Measurements from ENCODE around the gene KIAA0319L. TPM values are rescaled to one million over a fixed set of nuclear protein-coding genes. Genes with fewer than 3 reads are reported as not detected.

The KIAA0319L gene
- total RNA-seq, 2 donors from 2014 or later: 53.2 to 66.0 TPM

DNA sequence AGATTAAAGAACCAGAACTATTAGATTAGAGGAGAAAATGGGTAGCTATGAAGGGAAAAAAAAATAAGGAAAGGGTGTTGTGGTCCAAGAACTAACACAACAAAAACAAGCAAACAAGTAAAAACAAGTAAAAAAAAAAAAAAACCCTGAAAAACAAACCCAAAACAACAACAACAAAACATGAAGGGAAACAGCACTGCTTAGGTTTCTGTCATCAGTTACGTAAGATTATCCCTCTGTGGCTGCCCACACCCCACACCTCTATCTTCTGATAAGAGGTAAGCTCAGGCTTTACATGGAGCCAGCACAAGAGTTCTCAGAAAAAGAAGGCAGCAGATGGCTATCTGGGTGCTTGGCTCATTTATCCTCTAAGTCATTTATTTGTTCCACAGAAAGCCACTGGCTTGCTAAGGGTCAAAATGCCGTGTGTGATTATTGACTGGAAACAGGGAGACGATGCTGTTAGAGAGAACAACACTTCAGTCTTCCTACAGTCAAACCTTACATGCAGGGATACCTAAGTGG lies 57.5 kb downstream of the KIAA0319L start:
- H3K4me1 ChIP-seq: no peaks in the 10 kb centered on the region
- no peak for DNase-seq
- no peaks in the 10 kb centered on the region for H3K9me3 ChIP-seq
- H3K36me3 ChIP-seq: no peaks in the 10 kb centered on the region
- TF ChIP-seq, protein P1, sequence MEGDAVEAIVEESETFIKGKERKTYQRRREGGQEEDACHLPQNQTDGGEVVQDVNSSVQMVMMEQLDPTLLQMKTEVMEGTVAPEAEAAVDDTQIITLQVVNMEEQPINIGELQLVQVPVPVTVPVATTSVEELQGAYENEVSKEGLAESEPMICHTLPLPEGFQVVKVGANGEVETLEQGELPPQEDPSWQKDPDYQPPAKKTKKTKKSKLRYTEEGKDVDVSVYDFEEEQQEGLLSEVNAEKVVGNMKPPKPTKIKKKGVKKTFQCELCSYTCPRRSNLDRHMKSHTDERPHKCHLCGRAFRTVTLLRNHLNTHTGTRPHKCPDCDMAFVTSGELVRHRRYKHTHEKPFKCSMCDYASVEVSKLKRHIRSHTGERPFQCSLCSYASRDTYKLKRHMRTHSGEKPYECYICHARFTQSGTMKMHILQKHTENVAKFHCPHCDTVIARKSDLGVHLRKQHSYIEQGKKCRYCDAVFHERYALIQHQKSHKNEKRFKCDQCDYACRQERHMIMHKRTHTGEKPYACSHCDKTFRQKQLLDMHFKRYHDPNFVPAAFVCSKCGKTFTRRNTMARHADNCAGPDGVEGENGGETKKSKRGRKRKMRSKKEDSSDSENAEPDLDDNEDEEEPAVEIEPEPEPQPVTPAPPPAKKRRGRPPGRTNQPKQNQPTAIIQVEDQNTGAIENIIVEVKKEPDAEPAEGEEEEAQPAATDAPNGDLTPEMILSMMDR (IDR thresholded peaks at IDR 0.05): no peak
- intact Hi-C loops (cut with DNase I): no loop called here
- H3K4me3 ChIP-seq: no peak overlapping the region
- no peak overlapping the region for H3K27ac ChIP-seq
- no peak overlapping the region for H3K9ac ChIP-seq (ENCODE audit: low read depth in 2 of 2, low read length in 2 of 2)
- no peaks in the 10 kb centered on the region for H3K27me3 ChIP-seq

DNA sequence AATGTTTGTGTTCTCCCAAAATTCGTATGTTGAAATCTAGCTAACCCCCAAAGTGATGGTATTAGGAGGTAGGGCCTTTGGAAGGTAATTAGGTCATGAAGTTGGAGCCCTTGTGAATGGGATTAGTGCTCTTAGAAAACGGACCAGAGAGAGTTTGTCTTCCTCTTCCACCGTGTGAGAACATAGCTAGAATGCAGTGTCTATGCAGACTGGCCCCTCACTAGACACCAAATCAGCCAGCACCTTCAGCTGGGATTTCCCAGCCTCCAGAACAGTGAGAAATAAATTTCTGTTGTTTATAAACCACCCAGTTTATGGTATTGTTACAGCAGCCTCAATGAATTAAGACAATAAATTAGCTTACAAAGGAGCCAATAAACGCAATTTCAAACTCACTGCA lies 58.0 kb downstream of the KIAA0319L start:
- no peak overlapping the region for H3K4me3 ChIP-seq
- TF ChIP-seq, protein P1 (IDR thresholded peaks at IDR 0.05): no peak
- no peaks in the 10 kb centered on the region for H3K9me3 ChIP-seq
- no peak overlapping the region for H3K9ac ChIP-seq (ENCODE audit: low read depth in 2 of 2, low read length in 2 of 2)
- H3K27me3 ChIP-seq: no peaks in the 10 kb centered on the region
- no peak overlapping the region for H3K27ac ChIP-seq
- no peaks in the 10 kb centered on the region for H3K4me1 ChIP-seq
- no peak for DNase-seq
- H3K36me3 ChIP-seq: no peaks in the 10 kb centered on the region
- intact Hi-C loops (cut with DNase I): no loop called here

DNA sequence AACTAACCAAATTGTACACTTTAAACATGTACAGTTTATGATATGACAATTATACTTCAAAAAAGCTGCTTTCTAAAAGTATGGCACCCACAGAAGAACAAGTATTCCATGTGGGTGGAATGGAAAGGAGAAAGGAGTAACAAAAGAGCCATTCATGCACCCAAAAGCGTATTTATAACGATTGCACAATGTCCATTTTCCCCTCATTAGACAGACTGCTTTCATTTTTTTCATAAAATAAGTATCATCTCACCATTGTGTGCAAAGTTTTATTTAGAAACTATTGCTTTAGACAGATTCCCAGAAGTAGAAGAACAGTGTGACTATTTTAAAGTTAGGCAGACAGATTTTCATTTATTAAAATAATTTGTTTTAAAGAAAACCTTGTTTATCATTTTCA lies 59.6 kb downstream of the KIAA0319L start:
- H3K36me3 ChIP-seq: no peaks in the 10 kb centered on the region
- no peaks in the 10 kb centered on the region for H3K4me1 ChIP-seq
- no peaks in the 10 kb centered on the region for H3K27me3 ChIP-seq
- intact Hi-C loops (cut with DNase I): no loop called here
- DNase-seq: no peak
- TF ChIP-seq, protein P1 (IDR thresholded peaks at IDR 0.05): no peak
- no peak overlapping the region for H3K9ac ChIP-seq (ENCODE audit: low read depth in 2 of 2, low read length in 2 of 2)
- H3K4me3 ChIP-seq: no peak overlapping the region
- H3K27ac ChIP-seq: no peak overlapping the region
- no peaks in the 10 kb centered on the region for H3K9me3 ChIP-seq

DNA sequence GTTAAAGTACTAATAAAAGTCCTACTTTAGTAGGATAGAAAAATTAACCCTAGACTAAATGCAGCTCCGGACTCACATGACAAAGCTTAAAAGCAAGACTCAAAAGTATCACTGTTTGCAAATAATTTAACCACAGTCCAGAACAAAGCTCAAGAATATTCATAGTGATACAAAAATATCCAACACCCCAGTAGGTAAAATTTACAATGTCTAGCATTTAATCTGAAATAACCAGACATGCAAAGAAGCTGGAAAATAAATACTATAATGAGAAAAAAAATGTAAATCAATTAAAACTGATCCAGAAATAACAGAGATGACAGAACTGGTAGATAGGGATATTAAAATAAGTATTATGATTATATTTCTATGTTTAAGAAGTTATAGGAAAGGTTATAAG lies 67.0 kb downstream of the KIAA0319L start:
- Histone ChIP-seq H3K27me3 (no peaks in the 10 kb centered on the region), H3K27ac (no peak overlapping the region), H3K4me3 (no peak overlapping the region), H3K9me3 (no peaks in the 10 kb centered on the region), H3K9ac (ENCODE audit: low read depth in 2 of 2, low read length in 2 of 2) (no peak overlapping the region), H3K36me3 (no peaks in the 10 kb centered on the region), H3K4me1 (no peaks in the 10 kb centered on the region)
- intact Hi-C loops (cut with DNase I): no loop called here
- no peak for DNase-seq
- TF ChIP-seq, protein P1 (IDR thresholded peaks at IDR 0.05): no peak

DNA sequence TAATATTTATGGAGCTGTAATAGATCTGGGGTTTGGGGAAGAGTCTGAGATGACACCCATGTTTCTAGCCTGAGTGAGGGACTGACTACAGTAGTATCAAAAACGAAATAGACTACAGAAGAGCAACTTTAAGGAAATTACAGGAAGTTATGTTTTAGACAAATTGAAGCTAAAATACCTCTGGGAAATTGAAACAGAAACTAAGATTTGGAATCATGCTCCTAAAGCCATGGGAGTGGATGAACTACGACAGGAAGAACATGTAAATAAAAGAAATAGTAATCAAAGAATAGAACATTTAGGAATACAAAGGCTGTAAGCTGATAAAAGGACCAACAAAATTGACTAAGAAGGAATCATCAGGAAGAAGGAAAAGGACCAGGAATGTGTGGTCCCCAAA lies 68.9 kb downstream of the KIAA0319L start:
- no peak for DNase-seq
- Histone ChIP-seq H3K27ac (no peak overlapping the region), H3K4me3 (no peak overlapping the region)

More for the DNA sequence above, 68.9 kb downstream of the KIAA0319L start:
- Histone ChIP-seq H3K4me1 (no peaks in the 10 kb centered on the region), H3K27me3 (no peaks in the 10 kb centered on the region), H3K9ac (ENCODE audit: low read depth in 2 of 2, low read length in 2 of 2) (no peak overlapping the region), H3K9me3 (no peaks in the 10 kb centered on the region), H3K36me3 (no peaks in the 10 kb centered on the region)
- TF ChIP-seq, protein P1 (IDR thresholded peaks at IDR 0.05): no peak
- intact Hi-C loops (cut with DNase I): no loop called here

Data from colonic mucosa (tissue), 4 donors.